WTC11 (cell line): ENCODE measurements around the gene AZIN2.

Experiments
- CTCF ChIP-seq: fragments of 200-600 bp; IDR thresholded peaks from 2 replicates; pipeline ENCODE4 v1.8.0; 2022; ENCODE audit warnings: antibody characterized with exemption
- JUN ChIP-seq: sonication (generic); formaldehyde crosslinking; IDR thresholded peaks from 2 replicates; pipeline ENCODE4 v1.8.0; 2023; ENCODE audit warnings: mild to moderate bottlenecking, missing genetic modification reagents
- TF ChIP-seq, protein P1 (sequence below): sonication (generic); formaldehyde crosslinking; IDR thresholded peaks from 2 replicates; pipeline ENCODE4 v1.8.0; 2022; ENCODE audit warnings: mild to moderate bottlenecking, missing genetic modification reagents

- TF ChIP-seq CTCF (no peak), JUN (CRISPR knock-in tag) (no peak)
- TF ChIP-seq, protein P1, sequence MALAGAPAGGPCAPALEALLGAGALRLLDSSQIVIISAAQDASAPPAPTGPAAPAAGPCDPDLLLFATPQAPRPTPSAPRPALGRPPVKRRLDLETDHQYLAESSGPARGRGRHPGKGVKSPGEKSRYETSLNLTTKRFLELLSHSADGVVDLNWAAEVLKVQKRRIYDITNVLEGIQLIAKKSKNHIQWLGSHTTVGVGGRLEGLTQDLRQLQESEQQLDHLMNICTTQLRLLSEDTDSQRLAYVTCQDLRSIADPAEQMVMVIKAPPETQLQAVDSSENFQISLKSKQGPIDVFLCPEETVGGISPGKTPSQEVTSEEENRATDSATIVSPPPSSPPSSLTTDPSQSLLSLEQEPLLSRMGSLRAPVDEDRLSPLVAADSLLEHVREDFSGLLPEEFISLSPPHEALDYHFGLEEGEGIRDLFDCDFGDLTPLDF (CRISPR knock-in tag): no peak
These were observed 62.7 kb downstream of the AZIN2 start for GRCh38 chr1:33143698-33144097.
